ENCODE results near the gene ATRAID. TPM values are rescaled to one million over a fixed set of nuclear protein-coding genes. Genes with fewer than 3 reads are reported as not detected.

Gene ATRAID
- total RNA-seq, 2 donors from 2014 or later, result 101 to 140 TPM

- WGBS, 2 experiments (ENCODE audit: insufficient coverage in 1 of 2, insufficient read length in 1 of 2), result 94 to 96% methylated on average over 5 to 8 of the region's 8 CpGs
Observed at GRCh38 chr2:27258051-27258450, 46.2 kb downstream of the ATRAID start.

GRCh38 chr2:27261241-27261925, 49.5 kb downstream of the ATRAID start:
- Mint-ChIP-seq H3K9me3 (no peaks in the 10 kb centered on the region), H3K4me1 (peaks cover 21% of the 10 kb centered on the region), H3K27me3 (ENCODE audit: insufficient read depth) (peaks cover 50% of the 10 kb centered on the region), H3K4me3 (peak overlapping the region; percentile 40), H3K36me3 (ENCODE audit: low read depth) (no peaks in the 10 kb centered on the region), H3K27ac (no peak overlapping the region)
- Histone ChIP-seq H3K27me3 (ENCODE audit: control insufficient read depth, insufficient read depth, low read length, poor library complexity, severe bottlenecking) (peaks cover 86% of the 10 kb centered on the region), H3K27ac (ENCODE audit: low read depth, low read length) (no peak overlapping the region), H3K36me3 (ENCODE audit: control insufficient read depth, insufficient read depth, low read length) (no peaks in the 10 kb centered on the region), H3K4me1 (ENCODE audit: control insufficient read depth, insufficient read depth, low read length) (peaks cover 3% of the 10 kb centered on the region), H3K4me3 (ENCODE audit: low read length) (no peak overlapping the region), H3K9me3 (ENCODE audit: control insufficient read depth, low read length) (no peaks in the 10 kb centered on the region), H3K9ac (ENCODE audit: extremely low read depth, low read length, poor library complexity, severe bottlenecking) (no peak overlapping the region)
- TF ChIP-seq CTCF (conservative IDR thresholded peaks at IDR 0.05), result no peak
- 45 to 55% methylated on average over 6 to 11 of the region's 11 CpGs for WGBS, 2 experiments (ENCODE audit: insufficient coverage in 1 of 2, insufficient read length in 1 of 2)
- DNase-seq, result peak; percentile 38

More at GRCh38 chr2:27258051-27258450, 46.2 kb downstream of the ATRAID start:
- Histone ChIP-seq H3K27me3 (ENCODE audit: control insufficient read depth, insufficient read depth, low read length, poor library complexity, severe bottlenecking) (peaks cover 58% of the 10 kb centered on the region), H3K4me3 (ENCODE audit: low read length) (no peak overlapping the region), H3K27ac (ENCODE audit: low read depth, low read length) (no peak overlapping the region), H3K9ac (ENCODE audit: extremely low read depth, low read length, poor library complexity, severe bottlenecking) (no peak overlapping the region), H3K36me3 (ENCODE audit: control insufficient read depth, insufficient read depth, low read length) (no peaks in the 10 kb centered on the region), H3K4me1 (ENCODE audit: control insufficient read depth, insufficient read depth, low read length) (peaks cover 3% of the 10 kb centered on the region), H3K9me3 (ENCODE audit: control insufficient read depth, low read length) (no peaks in the 10 kb centered on the region)
- H3K36me3 Mint-ChIP-seq (ENCODE audit: low read depth), result no peaks in the 10 kb centered on the region
- peaks cover 10% of the 10 kb centered on the region for H3K4me1 Mint-ChIP-seq
- H3K9me3 Mint-ChIP-seq, result no peaks in the 10 kb centered on the region
- peaks cover 64% of the 10 kb centered on the region for H3K27me3 Mint-ChIP-seq (ENCODE audit: insufficient read depth)
- no peak overlapping the region for H3K27ac Mint-ChIP-seq
- no peak overlapping the region for H3K4me3 Mint-ChIP-seq
- TF ChIP-seq CTCF (conservative IDR thresholded peaks at IDR 0.05), result no peak
- DNase-seq, result no peak

GRCh38 chr2:27261926-27262298, 50.1 kb downstream of the ATRAID start:
- Histone ChIP-seq H3K27ac (ENCODE audit: low read depth, low read length) (no peak overlapping the region), H3K4me3 (ENCODE audit: low read length) (no peak overlapping the region), H3K9me3 (ENCODE audit: control insufficient read depth, low read length) (no peaks in the 10 kb centered on the region), H3K36me3 (ENCODE audit: control insufficient read depth, insufficient read depth, low read length) (no peaks in the 10 kb centered on the region), H3K9ac (ENCODE audit: extremely low read depth, low read length, poor library complexity, severe bottlenecking) (no peak overlapping the region), H3K4me1 (ENCODE audit: control insufficient read depth, insufficient read depth, low read length) (peaks cover 3% of the 10 kb centered on the region), H3K27me3 (ENCODE audit: control insufficient read depth, insufficient read depth, low read length, poor library complexity, severe bottlenecking) (peaks cover 86% of the 10 kb centered on the region)
- no peaks in the 10 kb centered on the region for H3K36me3 Mint-ChIP-seq (ENCODE audit: low read depth)
- peak overlapping the region; percentile 40 for H3K4me3 Mint-ChIP-seq
- peak; percentile 58 for DNase-seq
- H3K27me3 Mint-ChIP-seq (ENCODE audit: insufficient read depth), result peaks cover 45% of the 10 kb centered on the region
- no peak for TF ChIP-seq CTCF (conservative IDR thresholded peaks at IDR 0.05)
- peaks cover 21% of the 10 kb centered on the region for H3K4me1 Mint-ChIP-seq
- no peaks in the 10 kb centered on the region for H3K9me3 Mint-ChIP-seq
- no peak overlapping the region for H3K27ac Mint-ChIP-seq
- WGBS, 2 experiments (ENCODE audit: insufficient coverage in 1 of 2, insufficient read length in 1 of 2), result 6 to 8% methylated on average over 8 to 40 of the region's 40 CpGs

Measured in endodermal cell (in vitro differentiated cells).